NB4 (cell line): ENCODE data around the gene JMJD8.

ENCODE experiments used
- DNase-seq: peaks from one replicate; pipeline ENCODE4 v3.0.0; 2010; ENCODE audit warnings: low read depth
- H3K4me3 ChIP-seq: one replicate; pipeline ENCODE4 v1.5.1; 2011; ENCODE audit warnings: mild to moderate bottlenecking, low read depth, low read length, moderate library complexity
- CTCF ChIP-seq: IDR thresholded peaks from one replicate; pipeline ENCODE4 v1.5.1; 2012; ENCODE audit warnings: low read depth, low read length
- MAX ChIP-seq: IDR thresholded peaks from 2 replicates; pipeline ENCODE4 v1.6.1; 2011; ENCODE audit warnings: low read depth, low read length
- MYC ChIP-seq: IDR thresholded peaks from 2 replicates; pipeline ENCODE4 v1.6.1; 2011; ENCODE audit warnings: low read depth, low read length
- POLR2A ChIP-seq: IDR thresholded peaks from 2 replicates; pipeline ENCODE4 v1.6.1; 2011; ENCODE audit warnings: mild to moderate bottlenecking; ENCODE audit not compliant: insufficient read length; ENCODE audit errors: extremely low read depth

The JMJD8 gene

GRCh38 chr16:711084-711483 lies 26.9 kb upstream of the JMJD8 start:
- no peak for TF ChIP-seq MYC
- no peak for TF ChIP-seq POLR2A
- no peak for TF ChIP-seq MAX
- TF ChIP-seq CTCF: no peak
- no peak for DNase-seq
- H3K4me3 ChIP-seq: no peak overlapping the region

- no peak overlapping the region for H3K4me3 ChIP-seq
- no peak for DNase-seq
- TF ChIP-seq POLR2A: no peak
- TF ChIP-seq MAX: no peak
- TF ChIP-seq CTCF: no peak
- TF ChIP-seq MYC: no peak
Measured at GRCh38 chr16:710500-711075, 26.5 kb upstream of the JMJD8 start.

GRCh38 chr16:709566-710499 lies 25.7 kb upstream of the JMJD8 start:
- no peak overlapping the region for H3K4me3 ChIP-seq
- TF ChIP-seq MAX: no peak
- no peak for TF ChIP-seq MYC
- no peak for TF ChIP-seq CTCF
- TF ChIP-seq POLR2A: no peak
- peak; percentile 48 for DNase-seq

- DNase-seq: no peak
Measured at GRCh38 chr16:708959-709358, 24.8 kb upstream of the JMJD8 start.

GRCh38 chr16:708019-708418 lies 23.9 kb upstream of the JMJD8 start:
- TF ChIP-seq MYC (no peak), POLR2A (no peak), CTCF (no peak), MAX (no peak)
- H3K4me3 ChIP-seq: no peak overlapping the region
- DNase-seq: no peak

More at GRCh38 chr16:708959-709358, 24.8 kb upstream of the JMJD8 start:
- no peak overlapping the region for H3K4me3 ChIP-seq
- TF ChIP-seq POLR2A (no peak), MYC (no peak), CTCF (no peak), MAX (no peak)
